OCI-LY7 (cell line): ENCODE results near the gene GALNT14. TPM values are rescaled to one million over a fixed set of nuclear protein-coding genes. Genes with fewer than 3 reads are reported as not detected.
A peak's percentile ranks its signal among the peaks of the same experiment; 100 is the strongest.

ENCODE experiments used
- BruUV-seq: library from RNA; stranded (reverse); fragments of 400-500 nt; replicated peaks from 2 replicates; lab custom pipeline; 2021; lab: Mats Ljungman, UMichigan
- CTCF ChIA-PET: fragments of 300-600 bp; sonication (Branson Sonifier 250); formaldehyde crosslinking; loops from one replicate; lab custom pipeline; 2022; ENCODE audit warnings: antibody characterized with exemption; ENCODE audit not compliant: unreplicated experiment; lab: Charles Lee
- POLR2A ChIA-PET: fragments of 300-600 bp; sonication (Branson Sonifier 250); formaldehyde crosslinking; loops from one replicate; lab custom pipeline; 2022; ENCODE audit warnings: antibody characterized with exemption; lab: Charles Lee
- DNase-seq: peaks from one replicate; pipeline ENCODE4 v3.0.0-alpha.2; 2015; ENCODE audit warnings: low spot score
- H2AFZ ChIP-seq: fragments of 200-600 bp; sonication (generic), shearing (Covaris generic); 2 replicates; pipeline ENCODE4 v1.6.1; 2014; ENCODE audit warnings: mild to moderate bottlenecking, antibody characterized with exemption, low read length, moderate library complexity
- H3K27ac ChIP-seq: fragments of 200-600 bp; sonication (generic); 2 replicates; pipeline ENCODE4 v1.5.1; 2014; ENCODE audit warnings: mixed run types, low read depth, mild to moderate bottlenecking, moderate library complexity, low read length, inconsistent platforms; ENCODE audit not compliant: poor library complexity, severe bottlenecking
- H3K36me3 ChIP-seq: fragments of 200-600 bp; sonication (generic); 2 replicates; pipeline ENCODE4 v1.6.1; 2014; ENCODE audit warnings: mild to moderate bottlenecking, antibody characterized with exemption, low read length, moderate library complexity, mixed read lengths; ENCODE audit not compliant: insufficient read depth
- H3K4me1 ChIP-seq: fragments of 200-600 bp; sonication (generic); 2 replicates; pipeline ENCODE4 v1.5.1; 2014; ENCODE audit warnings: mild to moderate bottlenecking, low read length; ENCODE audit not compliant: insufficient read depth, poor library complexity, severe bottlenecking
- H3K4me2 ChIP-seq: fragments of 200-600 bp; sonication (generic); 2 replicates; pipeline ENCODE4 v1.6.1; 2014; ENCODE audit warnings: mild to moderate bottlenecking, low read length
- H3K4me3 ChIP-seq: fragments of 200-600 bp; sonication (generic); 2 replicates; pipeline ENCODE4 v1.5.1; 2014; ENCODE audit warnings: mild to moderate bottlenecking, low read depth, low read length; ENCODE audit not compliant: poor library complexity, severe bottlenecking
- H3K79me2 ChIP-seq: fragments of 200-600 bp; sonication (generic); 2 replicates; pipeline ENCODE4 v1.6.1; 2016; ENCODE audit warnings: low read depth, mild to moderate bottlenecking, low read length, moderate library complexity, mixed read lengths; ENCODE audit not compliant: insufficient read depth
- H3K9me2 ChIP-seq: fragments of 200-600 bp; sonication (generic); 2 replicates; pipeline ENCODE4 v1.6.1; 2016; ENCODE audit warnings: mild to moderate bottlenecking, low read length, mixed read lengths; ENCODE audit not compliant: insufficient read depth
- H3K9me3 ChIP-seq: fragments of 200-600 bp; sonication (generic); 2 replicates; pipeline ENCODE4 v1.6.1; 2014; ENCODE audit warnings: mild to moderate bottlenecking, mixed run types, low read length, mixed read lengths
- H4K20me1 ChIP-seq: fragments of 200-600 bp; sonication (generic); 2 replicates; pipeline ENCODE4 v1.6.1; 2014; ENCODE audit warnings: mild to moderate bottlenecking, antibody characterized with exemption, low read length, moderate library complexity, mixed read lengths; ENCODE audit not compliant: insufficient read depth
- CTCF ChIP-seq: fragments of 200-600 bp; sonication (generic); conservative IDR thresholded peaks from 2 replicates; pipeline ENCODE4 v1.5.1; 2014; ENCODE audit warnings: mild to moderate bottlenecking, antibody characterized with exemption, low read length, moderate library complexity, mixed read lengths
- EZH2phosphoT487 ChIP-seq: fragments of 200-600 bp; sonication (generic); IDR thresholded peaks from 2 replicates; pipeline ENCODE4 v1.6.1; 2018; ENCODE audit warnings: low read depth, borderline replicate concordance, mild to moderate bottlenecking, mixed run types, antibody characterized with exemption, low read length, moderate library complexity, mixed read lengths
- intact Hi-C: fragments of 100-400 bp; cut with micrococcal nuclease; formaldehyde crosslinking; loops from one replicate; pipeline ENCODE4 v1.10.0; 2022; ENCODE audit not compliant: unreplicated experiment
- total RNA-seq, 2 experiments: library from RNA; depleted of rRNA in 1 of 2; stranded (reverse); fragments of >200 nt in 1 of 2; shearing (Covaris generic) in 1 of 2; gene quantifications; 2 replicates each; pipeline ENCODE4 v1.2.3, GENCODE V29; 2014 to 2022

GALNT14 gene
- total RNA-seq, 2 experiments from 2014 or later: 14.8 to 25.6 TPM

GRCh38 chr2:31081492-31081891 is 56.7 kb downstream of the GALNT14 start:
- intact Hi-C loops: no loop called here

GRCh38 chr2:31080361-31080760 is 57.9 kb downstream of the GALNT14 start:
- no peak overlapping the region for H2AFZ ChIP-seq
- H4K20me1 ChIP-seq: 0 out of 2 replicates have a peak, but pooled peaks cover 6% of the 10 kb centered on the region
- DNase-seq: no peak
- H3K4me2 ChIP-seq: no peak overlapping the region
- ChIA-PET CTCF (no interaction called here), POLR2A (no interaction called here)
- no peaks in the 10 kb centered on the region for H3K36me3 ChIP-seq
- intact Hi-C loops: no loop called here
- no peaks in the 10 kb centered on the region for H3K9me2 ChIP-seq
- no peaks in the 10 kb centered on the region for H3K4me1 ChIP-seq
- no peaks in the 10 kb centered on the region for H3K9me3 ChIP-seq
- no peak overlapping the region for H3K4me3 ChIP-seq
- no TSS peak for BruUV-seq
- TF ChIP-seq EZH2phosphoT487: no peak
- TF ChIP-seq CTCF: no peak
- H3K79me2 ChIP-seq: no peaks in the 10 kb centered on the region
- no peak overlapping the region for H3K27ac ChIP-seq

More at GRCh38 chr2:31081492-31081891, 56.7 kb downstream of the GALNT14 start:
- TF ChIP-seq CTCF (no peak), EZH2phosphoT487 (no peak)
- Histone ChIP-seq H3K4me2 (no peak overlapping the region), H3K36me3 (no peaks in the 10 kb centered on the region), H3K4me1 (no peaks in the 10 kb centered on the region), H3K79me2 (no peaks in the 10 kb centered on the region), H3K4me3 (no peak overlapping the region), H3K9me3 (no peaks in the 10 kb centered on the region), H3K27ac (no peak overlapping the region), H4K20me1 (0 out of 2 replicates have a peak, but pooled peaks cover 6% of the 10 kb centered on the region), H2AFZ (no peak overlapping the region), H3K9me2 (no peaks in the 10 kb centered on the region)
- no TSS peak for BruUV-seq
- CTCF ChIA-PET: no interaction called here
- no peak for DNase-seq
- POLR2A ChIA-PET: interaction anchor here (0.7 kb wide), 1 partner anchor 220 kb away, joined by 3 read pairs; no protein-coding TSS in a partner anchor

- H4K20me1 ChIP-seq: 0 out of 2 replicates have a peak, but pooled peaks cover 6% of the 10 kb centered on the region
- intact Hi-C loops: no loop called here
- H3K4me1 ChIP-seq: no peaks in the 10 kb centered on the region
- BruUV-seq: no TSS peak
- H3K27ac ChIP-seq: no peak overlapping the region
- no peak overlapping the region for H3K4me3 ChIP-seq
- H3K9me2 ChIP-seq: no peaks in the 10 kb centered on the region
- no peaks in the 10 kb centered on the region for H3K9me3 ChIP-seq
- no peak for DNase-seq
- ChIA-PET POLR2A (no interaction called here), CTCF (interaction anchor here (0.6 kb wide), 1 partner anchor 394 kb away, joined by 3 read pairs; no protein-coding TSS in a partner anchor)
- 0 out of 2 replicates have a peak, but pooled peaks have one; percentile 27 for TF ChIP-seq CTCF
- TF ChIP-seq EZH2phosphoT487: no peak
- no peaks in the 10 kb centered on the region for H3K79me2 ChIP-seq
- no peak overlapping the region for H3K4me2 ChIP-seq
- no peak overlapping the region for H2AFZ ChIP-seq
- H3K36me3 ChIP-seq: no peaks in the 10 kb centered on the region
Observed at GRCh38 chr2:31079665-31080064, 58.6 kb downstream of the GALNT14 start.
